ENCODE data around the gene PTPRT.

PTPRT gene

GRCh38 chr20:42795111-42795695 is 394.5 kb downstream of the PTPRT start:
- H3K9me3 ChIP-seq (ENCODE audit: low read length) = no peaks in the 10 kb centered on the region
- no peak overlapping the region for H3K4me3 ChIP-seq (ENCODE audit: low read length)
- no peak overlapping the region for H2AFZ ChIP-seq (ENCODE audit: low read depth, low read length)
- H3K4me1 ChIP-seq (ENCODE audit: insufficient read depth, low read length) = no peaks in the 10 kb centered on the region
- no peaks in the 10 kb centered on the region for H3K36me3 ChIP-seq (ENCODE audit: insufficient read depth, low read length)
- H3K27me3 ChIP-seq (ENCODE audit: insufficient read depth, low read length) = no peaks in the 10 kb centered on the region

- no peaks in the 10 kb centered on the region for H3K27me3 ChIP-seq (ENCODE audit: insufficient read depth, low read length)
- no peaks in the 10 kb centered on the region for H3K36me3 ChIP-seq (ENCODE audit: insufficient read depth, low read length)
- no peak overlapping the region for H3K4me3 ChIP-seq (ENCODE audit: low read length)
- H3K9me3 ChIP-seq (ENCODE audit: low read length) = no peaks in the 10 kb centered on the region
- no peak overlapping the region for H2AFZ ChIP-seq (ENCODE audit: low read depth, low read length)
- no peaks in the 10 kb centered on the region for H3K4me1 ChIP-seq (ENCODE audit: insufficient read depth, low read length)
Observed at GRCh38 chr20:42792052-42792451, 397.7 kb downstream of the PTPRT start.

GRCh38 chr20:42790111-42790510 is 399.6 kb downstream of the PTPRT start:
- H3K4me3 ChIP-seq (ENCODE audit: low read length) = no peak overlapping the region
- H3K27me3 ChIP-seq (ENCODE audit: insufficient read depth, low read length) = no peaks in the 10 kb centered on the region
- no peak overlapping the region for H2AFZ ChIP-seq (ENCODE audit: low read depth, low read length)
- H3K36me3 ChIP-seq (ENCODE audit: insufficient read depth, low read length) = no peaks in the 10 kb centered on the region
- no peaks in the 10 kb centered on the region for H3K4me1 ChIP-seq (ENCODE audit: insufficient read depth, low read length)
- H3K9me3 ChIP-seq (ENCODE audit: low read length) = no peaks in the 10 kb centered on the region

GRCh38 chr20:42788707-42789106 is 401.0 kb downstream of the PTPRT start:
- no peaks in the 10 kb centered on the region for H3K36me3 ChIP-seq (ENCODE audit: insufficient read depth, low read length)
- no peaks in the 10 kb centered on the region for H3K27me3 ChIP-seq (ENCODE audit: insufficient read depth, low read length)
- H2AFZ ChIP-seq (ENCODE audit: low read depth, low read length) = no peak overlapping the region
- H3K4me3 ChIP-seq (ENCODE audit: low read length) = no peak overlapping the region
- no peaks in the 10 kb centered on the region for H3K9me3 ChIP-seq (ENCODE audit: low read length)
- no peaks in the 10 kb centered on the region for H3K4me1 ChIP-seq (ENCODE audit: insufficient read depth, low read length)

- no peaks in the 10 kb centered on the region for H3K9me3 ChIP-seq (ENCODE audit: low read length)
- H2AFZ ChIP-seq (ENCODE audit: low read depth, low read length) = no peak overlapping the region
- H3K27me3 ChIP-seq (ENCODE audit: insufficient read depth, low read length) = no peaks in the 10 kb centered on the region
- H3K4me3 ChIP-seq (ENCODE audit: low read length) = no peak overlapping the region
- H3K36me3 ChIP-seq (ENCODE audit: insufficient read depth, low read length) = no peaks in the 10 kb centered on the region
- no peaks in the 10 kb centered on the region for H3K4me1 ChIP-seq (ENCODE audit: insufficient read depth, low read length)
Observed at GRCh38 chr20:42785041-42785440, 404.7 kb downstream of the PTPRT start.

GRCh38 chr20:42779216-42779615 is 410.5 kb downstream of the PTPRT start:
- Histone ChIP-seq H3K36me3 (ENCODE audit: insufficient read depth, low read length) (no peaks in the 10 kb centered on the region), H3K9me3 (ENCODE audit: low read length) (no peaks in the 10 kb centered on the region), H3K27me3 (ENCODE audit: insufficient read depth, low read length) (no peaks in the 10 kb centered on the region), H3K4me1 (ENCODE audit: insufficient read depth, low read length) (no peaks in the 10 kb centered on the region), H2AFZ (ENCODE audit: low read depth, low read length) (no peak overlapping the region), H3K4me3 (ENCODE audit: low read length) (no peak overlapping the region)

GRCh38 chr20:42775866-42776265 is 413.8 kb downstream of the PTPRT start:
- H3K27me3 ChIP-seq (ENCODE audit: insufficient read depth, low read length) = no peaks in the 10 kb centered on the region
- H3K9me3 ChIP-seq (ENCODE audit: low read length) = no peaks in the 10 kb centered on the region
- no peaks in the 10 kb centered on the region for H3K4me1 ChIP-seq (ENCODE audit: insufficient read depth, low read length)
- H3K4me3 ChIP-seq (ENCODE audit: low read length) = no peak overlapping the region
- no peaks in the 10 kb centered on the region for H3K36me3 ChIP-seq (ENCODE audit: insufficient read depth, low read length)
- H2AFZ ChIP-seq (ENCODE audit: low read depth, low read length) = no peak overlapping the region

GRCh38 chr20:42775037-42775436 is 414.7 kb downstream of the PTPRT start:
- Histone ChIP-seq H2AFZ (ENCODE audit: low read depth, low read length) (no peak overlapping the region), H3K27me3 (ENCODE audit: insufficient read depth, low read length) (no peaks in the 10 kb centered on the region), H3K9me3 (ENCODE audit: low read length) (no peaks in the 10 kb centered on the region), H3K4me1 (ENCODE audit: insufficient read depth, low read length) (no peaks in the 10 kb centered on the region), H3K36me3 (ENCODE audit: insufficient read depth, low read length) (no peaks in the 10 kb centered on the region), H3K4me3 (ENCODE audit: low read length) (no peak overlapping the region)

- Histone ChIP-seq H3K27me3 (ENCODE audit: insufficient read depth, low read length) (no peaks in the 10 kb centered on the region), H3K4me3 (ENCODE audit: low read length) (no peak overlapping the region), H3K36me3 (ENCODE audit: insufficient read depth, low read length) (no peaks in the 10 kb centered on the region), H3K4me1 (ENCODE audit: insufficient read depth, low read length) (no peaks in the 10 kb centered on the region), H2AFZ (ENCODE audit: low read depth, low read length) (no peak overlapping the region), H3K9me3 (ENCODE audit: low read length) (no peaks in the 10 kb centered on the region)
Observed at GRCh38 chr20:42763015-42763414, 426.7 kb downstream of the PTPRT start.

- H3K9me3 ChIP-seq (ENCODE audit: low read length) = no peaks in the 10 kb centered on the region
- H3K36me3 ChIP-seq (ENCODE audit: insufficient read depth, low read length) = no peaks in the 10 kb centered on the region
- H2AFZ ChIP-seq (ENCODE audit: low read depth, low read length) = no peak overlapping the region
Observed at GRCh38 chr20:42756991-42757390, 432.7 kb downstream of the PTPRT start.

GRCh38 chr20:42754706-42755105 is 435.0 kb downstream of the PTPRT start:
- H3K27me3 ChIP-seq (ENCODE audit: insufficient read depth, low read length) = no peaks in the 10 kb centered on the region
- no peaks in the 10 kb centered on the region for H3K9me3 ChIP-seq (ENCODE audit: low read length)
- H3K4me3 ChIP-seq (ENCODE audit: low read length) = no peak overlapping the region
- H3K36me3 ChIP-seq (ENCODE audit: insufficient read depth, low read length) = no peaks in the 10 kb centered on the region
- H3K4me1 ChIP-seq (ENCODE audit: insufficient read depth, low read length) = no peaks in the 10 kb centered on the region
- no peak overlapping the region for H2AFZ ChIP-seq (ENCODE audit: low read depth, low read length)

More at GRCh38 chr20:42756991-42757390, 432.7 kb downstream of the PTPRT start:
- Histone ChIP-seq H3K4me3 (ENCODE audit: low read length) (no peak overlapping the region), H3K4me1 (ENCODE audit: insufficient read depth, low read length) (no peaks in the 10 kb centered on the region), H3K27me3 (ENCODE audit: insufficient read depth, low read length) (no peaks in the 10 kb centered on the region)

GRCh38 chr20:42752620-42753019 is 437.1 kb downstream of the PTPRT start:
- Histone ChIP-seq H3K9me3 (ENCODE audit: low read length) (no peaks in the 10 kb centered on the region), H3K27me3 (ENCODE audit: insufficient read depth, low read length) (no peaks in the 10 kb centered on the region), H3K4me1 (ENCODE audit: insufficient read depth, low read length) (no peaks in the 10 kb centered on the region), H2AFZ (ENCODE audit: low read depth, low read length) (no peak overlapping the region), H3K36me3 (ENCODE audit: insufficient read depth, low read length) (no peaks in the 10 kb centered on the region), H3K4me3 (ENCODE audit: low read length) (no peak overlapping the region)

- H3K4me3 ChIP-seq (ENCODE audit: low read length) = no peak overlapping the region
- H3K4me1 ChIP-seq (ENCODE audit: insufficient read depth, low read length) = no peaks in the 10 kb centered on the region
- H2AFZ ChIP-seq (ENCODE audit: low read depth, low read length) = no peak overlapping the region
Observed at GRCh38 chr20:42749556-42749955, 440.1 kb downstream of the PTPRT start.

GRCh38 chr20:42747765-42748411 is 441.8 kb downstream of the PTPRT start:
- H3K4me3 ChIP-seq (ENCODE audit: low read length) = no peak overlapping the region
- H3K4me1 ChIP-seq (ENCODE audit: insufficient read depth, low read length) = no peaks in the 10 kb centered on the region
- no peaks in the 10 kb centered on the region for H3K9me3 ChIP-seq (ENCODE audit: low read length)
- H3K27me3 ChIP-seq (ENCODE audit: insufficient read depth, low read length) = no peaks in the 10 kb centered on the region
- no peak overlapping the region for H2AFZ ChIP-seq (ENCODE audit: low read depth, low read length)
- no peaks in the 10 kb centered on the region for H3K36me3 ChIP-seq (ENCODE audit: insufficient read depth, low read length)

More at GRCh38 chr20:42749556-42749955, 440.1 kb downstream of the PTPRT start:
- no peaks in the 10 kb centered on the region for H3K9me3 ChIP-seq (ENCODE audit: low read length)
- no peaks in the 10 kb centered on the region for H3K27me3 ChIP-seq (ENCODE audit: insufficient read depth, low read length)
- H3K36me3 ChIP-seq (ENCODE audit: insufficient read depth, low read length) = no peaks in the 10 kb centered on the region

Data from neuron (in vitro differentiated cells).